NCI-H2196 (cell line): ENCODE results near the gene VWA3B.
"Not testable (repeated sequence)": the region's sequence is repeated elsewhere in the genome, so short reads cannot be mapped to it uniquely, and the experiment has no call there.

Experiments used
- DNase-seq: peaks from one replicate; lab custom pipeline; 2025; ENCODE audit not compliant: unreplicated experiment; lab: John Stamatoyannopoulos, UW

Gene VWA3B

GRCh38 chr2:98086491-98087446 is at the start of gene VWA3B:
TSS of gene VWA3B (plus strand) at chr2:98087167. CDS start at chr2:98093093, 5,926 bp downstream.
- peak; percentile 92 for DNase-seq

GRCh38 chr2:98037206-98037605 is 49.8 kb upstream of the VWA3B start:
- no peak for DNase-seq

- DNase-seq, result no peak
These were observed 49.2 kb upstream of the VWA3B start for GRCh38 chr2:98037666-98038336.

GRCh38 chr2:98039085-98039756 is 47.7 kb upstream of the VWA3B start:
- no peak for DNase-seq

GRCh38 chr2:98040331-98040939 is 46.5 kb upstream of the VWA3B start:
- no peak for DNase-seq

GRCh38 chr2:98043101-98043500 is 43.9 kb upstream of the VWA3B start:
- no peak for DNase-seq

- not testable (repeated sequence) for DNase-seq
These were observed 42.2 kb upstream of the VWA3B start for GRCh38 chr2:98044730-98045129.

- no peak for DNase-seq
These were observed 36.9 kb upstream of the VWA3B start for GRCh38 chr2:98050070-98050469.

GRCh38 chr2:98058191-98058975 is 28.6 kb upstream of the VWA3B start:
- DNase-seq, result no peak

- DNase-seq, result no peak
These were observed 26.7 kb upstream of the VWA3B start for GRCh38 chr2:98060277-98060676.

- DNase-seq, result peak; percentile 1
These were observed 23.6 kb upstream of the VWA3B start for GRCh38 chr2:98063291-98063854.

GRCh38 chr2:98065808-98066207 is 21.2 kb upstream of the VWA3B start:
- DNase-seq, result no peak

GRCh38 chr2:98067160-98067559 is 19.8 kb upstream of the VWA3B start:
- DNase-seq, result no peak

- no peak for DNase-seq
These were observed 16.9 kb upstream of the VWA3B start for GRCh38 chr2:98070081-98070480.

GRCh38 chr2:98072442-98072841 is 14.5 kb upstream of the VWA3B start:
- DNase-seq, result no peak

- DNase-seq, result no peak
These were observed 8.3 kb upstream of the VWA3B start for GRCh38 chr2:98078701-98079100.

- no peak for DNase-seq
These were observed 2.7 kb upstream of the VWA3B start for GRCh38 chr2:98084151-98084868.

- peak; percentile 39 for DNase-seq
These were observed 2.1 kb upstream of the VWA3B start for GRCh38 chr2:98084869-98085238.

- DNase-seq, result no peak
These were observed 1.3 kb upstream of the VWA3B start for GRCh38 chr2:98085649-98086048.
